ENCODE measurements around the gene ELOVL7. TPM values are rescaled to one million over a fixed set of nuclear protein-coding genes. Genes with fewer than 3 reads are reported as not detected.

The ELOVL7 gene
- polyA plus RNA-seq, 3 donors: 0.21 to 0.36 (median 0.33) TPM

DNA sequence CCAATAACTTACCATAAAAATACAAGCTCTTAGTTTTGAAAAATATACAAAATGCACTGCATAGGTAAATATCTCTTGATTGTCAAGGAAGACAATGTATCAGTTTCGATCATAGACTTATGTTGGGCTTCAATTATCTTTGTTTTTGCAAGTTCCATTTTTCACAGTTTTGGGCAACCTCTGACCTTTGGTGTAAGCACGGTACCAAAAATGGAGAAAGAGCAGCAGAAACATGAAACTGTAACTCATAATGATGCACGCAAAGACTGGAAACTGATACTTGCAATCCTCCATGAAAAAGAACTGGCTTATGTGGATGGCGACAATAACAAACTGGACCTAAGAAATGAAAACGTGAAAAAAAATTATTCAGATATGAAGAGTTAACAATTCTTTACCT, 89.6 kb downstream of the ELOVL7 start:
- H3K27me3 Mint-ChIP-seq (ENCODE audit: low read depth in 3 of 3): no peaks in the 10 kb centered on the region
- Histone ChIP-seq H3K4me3 (replicated peaks in 1 of 3; ENCODE audit: low read depth in 2 of 3, low read length in 3 of 3) (no peak overlapping the region), H3K4me1 (ENCODE audit: control insufficient read depth in 1 of 2, insufficient read depth in 2 of 2, low read length in 2 of 2) (no peaks in the 10 kb centered on the region), H2AFZ (ENCODE audit: insufficient read depth, low read depth, low read length, poor library complexity, severe bottlenecking) (no peak overlapping the region), H3K27me3 (ENCODE audit: control insufficient read depth in 2 of 2, insufficient read depth in 2 of 2, low read length in 2 of 2) (no peaks in the 10 kb centered on the region), H3K27ac (ENCODE audit: low read depth in 1 of 2, low read length in 2 of 2) (no peak overlapping the region), H3K4me2 (replicated peaks; ENCODE audit: extremely low read depth, low read length, poor library complexity, severe bottlenecking) (no peak overlapping the region), H3K36me3 (replicated peaks in 1 of 2; ENCODE audit: control insufficient read depth in 1 of 2, insufficient read depth in 2 of 2, low read length in 2 of 2) (no peaks in the 10 kb centered on the region), H3K79me2 (ENCODE audit: insufficient read depth, low read length) (no peaks in the 10 kb centered on the region), H3K9ac (ENCODE audit: insufficient read depth, low read length, poor library complexity, severe bottlenecking) (no peak overlapping the region), H3K9me3 (replicated peaks in 1 of 2; ENCODE audit: control insufficient read depth in 1 of 2, insufficient read depth in 1 of 2, low read length in 2 of 2) (no peaks in the 10 kb centered on the region), H4K20me1 (ENCODE audit: insufficient read depth, low read length) (no peaks in the 10 kb centered on the region)
- TF ChIP-seq, protein P1, sequence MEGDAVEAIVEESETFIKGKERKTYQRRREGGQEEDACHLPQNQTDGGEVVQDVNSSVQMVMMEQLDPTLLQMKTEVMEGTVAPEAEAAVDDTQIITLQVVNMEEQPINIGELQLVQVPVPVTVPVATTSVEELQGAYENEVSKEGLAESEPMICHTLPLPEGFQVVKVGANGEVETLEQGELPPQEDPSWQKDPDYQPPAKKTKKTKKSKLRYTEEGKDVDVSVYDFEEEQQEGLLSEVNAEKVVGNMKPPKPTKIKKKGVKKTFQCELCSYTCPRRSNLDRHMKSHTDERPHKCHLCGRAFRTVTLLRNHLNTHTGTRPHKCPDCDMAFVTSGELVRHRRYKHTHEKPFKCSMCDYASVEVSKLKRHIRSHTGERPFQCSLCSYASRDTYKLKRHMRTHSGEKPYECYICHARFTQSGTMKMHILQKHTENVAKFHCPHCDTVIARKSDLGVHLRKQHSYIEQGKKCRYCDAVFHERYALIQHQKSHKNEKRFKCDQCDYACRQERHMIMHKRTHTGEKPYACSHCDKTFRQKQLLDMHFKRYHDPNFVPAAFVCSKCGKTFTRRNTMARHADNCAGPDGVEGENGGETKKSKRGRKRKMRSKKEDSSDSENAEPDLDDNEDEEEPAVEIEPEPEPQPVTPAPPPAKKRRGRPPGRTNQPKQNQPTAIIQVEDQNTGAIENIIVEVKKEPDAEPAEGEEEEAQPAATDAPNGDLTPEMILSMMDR (IDR thresholded peaks at IDR 0.05): no peak
- no peaks in the 10 kb centered on the region for H3K9me3 Mint-ChIP-seq
- no peak overlapping the region for H3K27ac Mint-ChIP-seq
- no peaks in the 10 kb centered on the region for H3K36me3 Mint-ChIP-seq
- WGBS (ENCODE audit: insufficient coverage): 95% methylated on average over 2 of the region's 5 CpGs
- H3K4me1 Mint-ChIP-seq: no peaks in the 10 kb centered on the region
- intact Hi-C loops (cut with micrococcal nuclease): no loop called here
- no peak overlapping the region for H3K4me3 Mint-ChIP-seq
- no peak for DNase-seq

DNA sequence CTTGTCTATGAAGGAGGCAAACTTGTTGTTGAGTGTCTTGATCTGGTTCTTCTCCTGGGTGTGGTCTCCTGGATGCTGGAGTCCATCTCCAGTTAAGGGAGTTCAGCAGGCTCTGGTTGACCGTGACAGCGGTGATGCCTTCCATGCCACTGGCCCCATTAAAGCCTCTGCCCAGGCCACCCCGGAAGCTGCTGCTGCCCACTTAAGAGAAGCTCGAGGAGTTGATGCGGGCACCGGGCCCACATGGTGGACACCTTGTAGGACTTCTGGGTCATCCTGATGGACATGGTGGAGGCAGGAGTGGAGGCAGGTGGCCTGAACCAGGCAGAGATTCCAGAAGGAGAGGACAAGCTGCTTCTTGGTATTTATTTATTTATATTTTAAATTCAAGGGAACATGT, 99.4 kb downstream of the ELOVL7 start:
- no peak overlapping the region for H3K4me3 Mint-ChIP-seq
- Histone ChIP-seq H3K27me3 (ENCODE audit: control insufficient read depth in 2 of 2, insufficient read depth in 2 of 2, low read length in 2 of 2) (no peaks in the 10 kb centered on the region), H3K27ac (ENCODE audit: low read depth in 1 of 2, low read length in 2 of 2) (no peak overlapping the region), H4K20me1 (ENCODE audit: insufficient read depth, low read length) (no peaks in the 10 kb centered on the region), H2AFZ (ENCODE audit: insufficient read depth, low read depth, low read length, poor library complexity, severe bottlenecking) (no peak overlapping the region), H3K79me2 (ENCODE audit: insufficient read depth, low read length) (no peaks in the 10 kb centered on the region), H3K36me3 (replicated peaks in 1 of 2; ENCODE audit: control insufficient read depth in 1 of 2, insufficient read depth in 2 of 2, low read length in 2 of 2) (no peaks in the 10 kb centered on the region), H3K4me3 (replicated peaks in 1 of 3; ENCODE audit: low read depth in 2 of 3, low read length in 3 of 3) (no peak overlapping the region), H3K4me1 (ENCODE audit: control insufficient read depth in 1 of 2, insufficient read depth in 2 of 2, low read length in 2 of 2) (no peaks in the 10 kb centered on the region), H3K9ac (ENCODE audit: insufficient read depth, low read length, poor library complexity, severe bottlenecking) (no peak overlapping the region), H3K9me3 (replicated peaks in 1 of 2; ENCODE audit: control insufficient read depth in 1 of 2, insufficient read depth in 1 of 2, low read length in 2 of 2) (peaks cover 6 to 8% of the 10 kb centered on the region in 2 donors), H3K4me2 (replicated peaks; ENCODE audit: extremely low read depth, low read length, poor library complexity, severe bottlenecking) (no peak overlapping the region)
- H3K27ac Mint-ChIP-seq: no peak overlapping the region
- H3K27me3 Mint-ChIP-seq (ENCODE audit: low read depth in 3 of 3): peaks cover 0 to 3% (median 2%) of the 10 kb centered on the region in 3 donors
- 100% methylated on average over 6 of the region's 6 CpGs for WGBS (ENCODE audit: insufficient coverage)
- no peak for DNase-seq
- no peaks in the 10 kb centered on the region for H3K36me3 Mint-ChIP-seq
- intact Hi-C loops (cut with micrococcal nuclease): no loop called here
- H3K9me3 Mint-ChIP-seq: peaks cover 9 to 23% (median 16%) of the 10 kb centered on the region in 7 donors
- no peaks in the 10 kb centered on the region for H3K4me1 Mint-ChIP-seq
- TF ChIP-seq, protein P1 (IDR thresholded peaks at IDR 0.05): no peak
